GM11168 (cell line): ENCODE data around the gene CPED1.

Source experiments
- in situ Hi-C: fragments of 300-500 bp; cut with MboI; formaldehyde crosslinking; loops from one replicate; pipeline ENCODE4 v1.12.0; 2022; ENCODE audit warnings: low sequenced_read_pairs; ENCODE audit not compliant: unreplicated experiment

CPED1 gene

DNA sequence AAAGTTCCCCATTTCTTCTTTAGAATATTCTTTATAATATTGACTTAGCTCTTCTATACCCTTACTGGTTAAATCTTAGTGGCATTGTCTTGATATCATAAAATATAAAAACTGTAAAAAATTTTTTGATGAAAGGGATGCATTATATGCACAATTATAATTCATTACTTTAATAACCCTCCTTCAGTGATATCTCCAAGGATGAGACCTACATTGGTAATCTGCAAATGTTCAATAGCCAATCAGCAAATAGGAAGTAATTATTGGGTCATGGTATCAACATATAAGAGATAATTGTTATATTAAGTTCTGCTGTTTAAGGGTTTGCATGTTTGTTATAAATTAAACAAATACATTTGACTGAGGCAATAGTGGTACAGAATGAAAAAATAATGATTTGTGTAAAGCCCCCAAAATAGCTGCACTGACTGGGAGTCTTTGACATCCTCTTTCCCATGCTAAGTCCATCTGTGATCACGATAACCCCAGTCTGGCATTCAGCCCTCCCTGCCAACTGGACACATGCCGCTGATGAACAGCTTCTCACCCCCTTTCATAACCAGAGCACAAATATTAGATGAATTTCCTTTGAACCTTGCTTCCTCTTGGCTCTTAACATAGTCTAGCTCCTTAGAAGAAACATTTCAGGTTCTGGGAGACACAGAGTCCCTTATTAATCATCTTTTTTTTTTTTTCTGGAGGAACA, 169.5 kb downstream of the CPED1 start:
- in situ Hi-C loops = no loop called here

DNA sequence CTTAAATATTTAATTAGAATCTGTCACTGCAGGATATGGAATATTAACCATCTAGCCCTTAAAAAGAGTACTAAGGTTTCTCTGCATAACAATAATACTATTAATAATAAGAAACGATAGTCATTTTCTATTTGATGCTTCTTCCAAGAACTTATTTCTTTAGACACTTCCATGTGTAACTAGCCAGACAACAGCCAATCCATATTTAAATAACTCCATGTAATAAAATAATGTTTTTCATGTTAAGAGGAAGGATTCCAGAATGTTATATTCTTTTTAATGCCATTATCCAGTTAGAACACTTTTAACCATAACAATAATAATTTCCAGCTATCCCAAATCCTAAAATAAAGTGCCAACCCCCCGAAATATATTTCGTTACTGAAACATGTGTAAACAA, 170.2 kb downstream of the CPED1 start:
- in situ Hi-C loops = no loop called here

GRCh38 chr7:121159553-121159952, 171.0 kb downstream of the CPED1 start:
- in situ Hi-C loops = no loop called here

DNA sequence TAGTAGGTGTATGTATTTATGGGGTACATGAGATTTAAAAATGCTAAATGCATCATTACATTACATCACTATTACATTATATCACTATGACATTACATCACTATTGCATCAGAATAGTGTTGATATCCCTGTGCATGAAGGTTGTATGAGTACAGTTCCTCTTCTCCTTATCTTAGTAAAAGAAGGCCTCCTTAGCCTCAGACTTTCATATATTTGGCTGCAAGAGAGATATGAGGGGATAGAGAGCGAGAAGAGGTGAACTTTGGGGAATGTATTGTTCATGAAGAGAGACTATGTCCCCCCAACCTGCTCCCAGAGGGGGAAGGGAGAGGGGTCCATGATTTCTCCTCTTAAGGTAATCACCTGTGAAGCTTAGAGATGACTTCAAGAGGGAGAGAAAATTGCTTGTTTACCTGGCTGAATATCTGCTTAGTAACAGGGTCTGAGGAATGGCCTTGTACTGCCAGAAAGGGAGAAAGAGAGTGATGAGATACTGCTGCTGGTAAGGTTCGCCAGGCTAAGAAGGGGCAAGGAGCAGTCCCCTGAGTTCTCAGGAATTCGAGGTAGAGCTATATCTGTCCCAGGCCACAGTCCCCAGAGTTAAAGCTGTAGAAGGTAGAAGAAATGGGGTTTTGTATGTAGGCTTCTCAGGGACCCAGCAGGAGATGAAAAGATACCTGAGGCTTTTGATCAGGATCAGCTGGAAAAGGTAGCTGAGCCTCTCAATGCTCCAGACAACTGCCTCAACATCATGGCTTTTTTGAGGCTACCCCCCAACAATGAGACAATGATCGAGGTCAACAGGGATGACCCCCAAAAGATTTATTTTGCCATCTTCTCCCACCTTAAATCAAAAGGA, 171.9 kb downstream of the CPED1 start:
- in situ Hi-C loops = no loop called here

GRCh38 chr7:121163699-121164098, 175.2 kb downstream of the CPED1 start:
- in situ Hi-C loops = no loop called here

DNA sequence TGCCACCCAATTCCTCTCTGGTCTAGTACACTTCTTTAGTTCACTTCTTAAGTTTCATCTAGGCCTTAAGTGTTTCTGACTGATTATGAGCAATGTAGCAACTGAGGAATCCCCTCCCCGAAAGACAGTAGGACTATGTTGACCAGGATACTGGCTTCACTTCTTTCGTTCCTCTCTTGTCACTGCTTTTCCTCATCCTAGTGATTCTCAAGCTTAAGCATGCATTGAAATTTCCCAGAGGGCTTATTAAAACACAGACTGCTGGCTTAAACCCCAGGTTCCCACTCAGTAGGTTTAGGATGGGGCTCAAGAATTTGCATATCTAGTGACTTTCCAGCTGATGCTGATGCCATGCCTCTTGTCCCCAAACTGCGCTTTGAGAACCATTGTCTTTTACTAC, 175.7 kb downstream of the CPED1 start:
- in situ Hi-C loops = no loop called here

DNA sequence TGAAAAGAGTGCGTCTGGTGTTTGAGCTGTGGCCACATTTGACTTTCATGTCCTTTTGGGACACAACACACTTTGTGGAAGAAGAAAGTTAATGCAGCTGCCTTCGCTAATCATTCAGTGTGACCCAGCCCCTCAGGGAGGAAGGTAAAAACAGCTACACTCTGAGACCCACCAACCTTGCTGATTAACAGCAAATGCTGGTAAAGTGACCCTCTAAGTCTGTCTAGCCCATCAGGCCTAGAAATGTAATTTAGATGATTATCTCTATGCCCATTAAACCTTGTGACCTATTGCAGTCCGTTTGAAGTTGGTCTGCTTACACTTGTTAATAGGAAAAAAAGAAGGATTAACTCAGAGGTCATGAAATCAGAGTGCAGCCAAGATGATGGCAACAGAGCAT, 178.4 kb downstream of the CPED1 start:
- in situ Hi-C loops = no loop called here

- in situ Hi-C loops = no loop called here
These were observed 179.5 kb downstream of the CPED1 start for GRCh38 chr7:121167971-121168370.

GRCh38 chr7:121169469-121169868, 181.0 kb downstream of the CPED1 start:
- in situ Hi-C loops = no loop called here

DNA sequence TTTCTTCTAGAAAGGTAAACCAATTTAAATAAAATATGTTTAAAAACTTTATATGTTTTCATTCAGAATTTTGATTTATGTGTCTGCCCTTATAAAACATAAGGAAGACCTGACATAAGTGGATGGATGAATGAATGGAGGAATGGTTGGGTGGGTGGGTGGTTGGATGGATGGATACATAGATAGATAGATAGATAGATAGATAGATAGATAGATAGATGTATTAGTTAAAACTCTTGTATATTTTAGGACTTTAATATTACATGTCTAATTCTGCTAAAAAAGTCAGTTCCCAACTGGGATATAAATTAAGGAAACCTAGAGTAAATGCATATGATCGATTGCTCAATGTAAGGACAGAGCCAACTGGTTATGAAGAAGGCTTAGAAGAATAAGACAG, 184.0 kb downstream of the CPED1 start:
- in situ Hi-C loops = no loop called here

DNA sequence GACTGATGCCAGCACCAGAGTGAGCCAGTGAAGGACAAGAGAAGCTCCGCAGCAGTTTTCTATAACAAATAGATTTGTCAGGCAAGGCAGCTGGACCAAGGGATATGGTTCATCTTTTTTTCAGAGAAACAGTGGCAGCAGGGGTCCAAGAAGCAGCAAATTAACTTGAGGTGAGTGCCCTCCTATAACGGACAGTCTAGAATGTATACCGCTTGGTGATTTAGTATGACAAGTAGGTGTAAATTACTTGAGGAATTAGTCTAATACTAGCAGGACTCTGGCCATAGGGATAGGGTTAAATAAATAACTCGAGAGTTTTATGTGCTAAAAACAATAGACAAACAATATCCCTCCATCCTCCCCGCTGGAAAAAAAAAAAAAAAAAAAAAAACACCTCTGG, 187.3 kb downstream of the CPED1 start:
- in situ Hi-C loops = loop anchor here (25.0 kb wide), 1 partner anchor 664 kb away; no protein-coding TSS in a partner anchor

DNA sequence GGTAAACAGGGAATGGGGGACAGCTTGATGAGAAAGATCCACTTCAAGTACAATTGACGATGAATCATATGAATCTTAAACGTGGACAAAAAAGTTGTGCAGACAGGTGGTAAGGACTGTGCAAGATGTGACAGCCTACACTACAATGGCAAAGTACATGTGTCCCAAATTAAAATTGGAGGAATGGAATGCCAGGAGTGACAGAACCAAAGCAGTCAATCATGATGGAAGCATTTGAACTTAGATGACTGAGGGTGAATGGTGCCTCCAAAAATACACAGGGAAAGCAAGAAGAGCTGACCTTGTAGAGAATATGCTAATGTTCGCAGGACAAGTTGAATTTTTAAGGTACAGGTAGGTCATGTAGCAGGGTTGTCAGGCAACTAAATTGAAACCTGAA, 189.9 kb downstream of the CPED1 start:
- in situ Hi-C loops = loop anchor here (25.0 kb wide), 1 partner anchor 666 kb away; no protein-coding TSS in a partner anchor

GRCh38 chr7:121178869-121179497, 190.5 kb downstream of the CPED1 start:
- in situ Hi-C loops = loop anchor here (25.0 kb wide), 1 partner anchor 667 kb away; no protein-coding TSS in a partner anchor

GRCh38 chr7:121180436-121181063, 192.0 kb downstream of the CPED1 start:
- in situ Hi-C loops = loop anchor here (25.0 kb wide), 1 partner anchor 668 kb away; no protein-coding TSS in a partner anchor

DNA sequence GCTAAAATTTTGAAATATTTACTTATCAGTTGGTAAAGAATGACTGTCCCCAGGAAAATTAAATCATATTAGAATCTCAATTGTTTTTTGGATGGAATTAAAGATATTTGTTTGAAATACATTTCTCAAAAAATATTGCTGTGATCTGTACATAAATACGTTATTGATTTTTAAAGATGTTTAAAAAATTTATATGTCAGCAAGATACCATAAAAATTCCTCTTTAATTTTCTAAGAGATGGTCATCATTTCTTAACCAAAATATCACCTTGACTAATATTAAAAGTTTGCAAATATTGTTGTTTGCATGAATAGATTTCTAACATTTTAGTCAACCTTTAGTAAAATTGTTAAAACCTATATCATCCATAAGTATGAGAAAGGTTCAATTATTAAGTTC, 192.8 kb downstream of the CPED1 start:
- in situ Hi-C loops = loop anchor here (25.0 kb wide), 1 partner anchor 669 kb away; no protein-coding TSS in a partner anchor

- in situ Hi-C loops = loop anchor here (25.0 kb wide), 1 partner anchor 670 kb away; no protein-coding TSS in a partner anchor
These were observed 193.8 kb downstream of the CPED1 start for GRCh38 chr7:121182281-121182680.

DNA sequence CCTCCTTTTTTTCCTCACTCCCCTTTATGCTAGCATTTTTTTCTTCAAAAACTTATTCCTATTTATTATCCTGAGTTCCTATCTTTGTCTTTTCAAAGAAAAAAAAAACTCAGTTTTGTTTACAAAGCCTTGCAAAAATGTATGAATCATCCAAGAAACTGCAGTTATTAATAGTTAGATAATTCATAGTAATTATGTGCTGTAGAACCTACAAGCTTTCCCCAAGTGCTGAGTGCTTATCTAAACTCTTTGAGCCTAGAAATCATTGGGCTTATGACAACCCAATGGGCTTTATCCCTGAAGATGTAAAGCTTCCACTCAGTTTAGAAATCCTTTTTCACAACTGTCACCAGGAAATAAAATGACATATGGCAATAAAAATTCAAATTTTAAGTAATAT, 194.4 kb downstream of the CPED1 start:
- in situ Hi-C loops = loop anchor here (25.0 kb wide), 1 partner anchor 671 kb away; no protein-coding TSS in a partner anchor

DNA sequence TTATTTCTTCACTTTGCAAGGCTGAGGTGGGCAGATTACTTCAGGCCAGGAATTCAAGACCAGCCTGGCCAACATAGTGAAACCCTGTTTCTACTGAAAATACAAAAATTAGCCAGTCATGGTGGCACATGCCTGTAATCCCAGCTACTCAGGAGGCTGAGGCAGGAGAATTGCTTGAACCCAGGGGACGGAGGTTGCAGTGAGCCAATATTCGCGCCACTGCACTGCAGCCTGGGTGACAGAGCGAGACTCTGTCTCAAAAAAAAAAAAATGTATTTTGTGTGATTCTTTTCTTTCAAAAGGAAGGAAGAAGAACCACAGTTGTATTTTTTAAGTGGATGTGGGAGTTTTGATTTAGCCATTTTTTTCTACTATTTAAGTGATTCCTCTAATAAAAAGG, 195.4 kb downstream of the CPED1 start:
- in situ Hi-C loops = loop anchor here (25.0 kb wide), 1 partner anchor 672 kb away; no protein-coding TSS in a partner anchor

- in situ Hi-C loops = loop anchor here (25.0 kb wide), 1 partner anchor 674 kb away; no protein-coding TSS in a partner anchor
These were observed 198.2 kb downstream of the CPED1 start for GRCh38 chr7:121186746-121187145.

DNA sequence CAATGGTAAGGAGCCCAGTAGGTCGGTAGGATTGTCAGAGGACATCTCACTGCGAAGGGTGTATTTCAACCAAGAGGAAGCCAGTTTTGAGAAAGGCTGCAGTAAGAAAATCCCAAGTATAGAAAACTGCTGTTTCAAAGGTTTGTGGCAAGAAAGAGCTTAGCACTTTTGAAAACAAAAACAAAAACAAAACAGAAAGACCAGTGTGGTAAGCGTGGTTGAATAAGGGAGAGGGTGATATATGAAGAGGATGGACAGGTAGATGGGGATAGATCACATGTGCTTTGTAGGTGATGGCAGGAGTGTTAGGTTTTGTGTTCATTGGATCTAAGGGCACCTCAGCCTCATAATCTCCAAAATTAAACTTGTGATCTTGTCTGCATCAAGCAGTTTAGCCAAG, 198.7 kb downstream of the CPED1 start:
- in situ Hi-C loops = loop anchor here (25.0 kb wide), 1 partner anchor 675 kb away; no protein-coding TSS in a partner anchor
